ENCODE results near the gene CHFR. TPM values are rescaled to one million over a fixed set of nuclear protein-coding genes. Genes with fewer than 3 reads are reported as not detected.
"Not testable (repeated sequence)": the region's sequence is repeated elsewhere in the genome, so short reads cannot be mapped to it uniquely, and the experiment has no call there.

Gene CHFR
- total RNA-seq, 1 donor from 2014 or later: 47.0 TPM

DNA sequence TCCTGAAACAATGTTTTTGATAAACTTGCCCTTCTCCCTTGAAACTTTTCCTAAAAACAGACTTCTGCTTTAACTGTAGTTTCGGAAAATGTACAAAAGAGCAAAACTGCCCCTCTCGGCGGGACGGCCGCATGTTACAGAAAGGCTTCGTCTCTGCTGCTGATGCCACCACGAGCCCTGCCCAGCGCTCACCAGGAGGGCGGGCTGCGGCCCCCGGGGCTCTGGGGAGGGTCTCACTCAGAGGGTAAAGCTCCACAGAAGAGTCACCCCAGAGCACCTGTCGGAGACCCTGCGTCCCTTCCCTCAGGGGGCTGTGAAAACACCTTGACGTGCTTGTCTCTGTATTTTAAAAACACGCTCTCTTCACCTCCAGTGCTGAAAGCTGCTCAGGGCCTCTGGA, 46.3 kb downstream of the CHFR start:
- DNase-seq (ENCODE audit: low spot score): no peak

- no peak for DNase-seq (ENCODE audit: low spot score)
These were observed 46.9 kb downstream of the CHFR start for GRCh38 chr12:132840536-132840935.

DNA sequence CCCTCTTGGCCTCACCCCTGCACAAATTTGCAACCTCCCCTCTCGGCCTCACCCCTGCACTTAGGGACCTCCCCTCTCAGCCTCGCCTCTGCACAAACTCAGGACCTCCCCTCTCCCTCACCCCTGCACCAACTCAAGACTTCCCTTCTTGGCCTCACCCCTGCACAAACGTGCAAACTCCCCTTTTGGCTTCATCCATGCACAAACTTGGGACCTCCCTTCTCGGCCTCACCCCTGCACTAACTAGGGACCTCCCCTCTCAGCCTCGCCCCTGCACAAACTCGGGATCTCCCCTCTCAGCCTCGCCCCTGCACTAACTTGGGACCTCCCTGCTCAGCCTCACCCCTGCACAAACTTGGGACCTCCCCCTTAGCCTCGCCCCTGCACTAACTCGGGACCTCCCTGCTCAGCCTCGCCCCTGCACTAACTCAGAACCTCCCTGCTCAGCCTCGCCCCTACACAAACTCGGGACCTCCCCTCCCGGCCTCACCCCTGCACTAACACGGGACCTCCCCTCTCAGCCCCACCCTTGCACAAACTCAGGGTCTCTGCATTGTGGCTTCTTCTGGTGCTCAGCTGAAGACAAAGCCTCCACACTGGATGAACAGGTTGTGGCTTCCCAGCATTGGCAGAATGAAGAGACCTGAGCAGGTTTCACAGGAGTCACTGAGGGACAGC, 47.7 kb downstream of the CHFR start:
- DNase-seq (ENCODE audit: low spot score): no peak

DNA sequence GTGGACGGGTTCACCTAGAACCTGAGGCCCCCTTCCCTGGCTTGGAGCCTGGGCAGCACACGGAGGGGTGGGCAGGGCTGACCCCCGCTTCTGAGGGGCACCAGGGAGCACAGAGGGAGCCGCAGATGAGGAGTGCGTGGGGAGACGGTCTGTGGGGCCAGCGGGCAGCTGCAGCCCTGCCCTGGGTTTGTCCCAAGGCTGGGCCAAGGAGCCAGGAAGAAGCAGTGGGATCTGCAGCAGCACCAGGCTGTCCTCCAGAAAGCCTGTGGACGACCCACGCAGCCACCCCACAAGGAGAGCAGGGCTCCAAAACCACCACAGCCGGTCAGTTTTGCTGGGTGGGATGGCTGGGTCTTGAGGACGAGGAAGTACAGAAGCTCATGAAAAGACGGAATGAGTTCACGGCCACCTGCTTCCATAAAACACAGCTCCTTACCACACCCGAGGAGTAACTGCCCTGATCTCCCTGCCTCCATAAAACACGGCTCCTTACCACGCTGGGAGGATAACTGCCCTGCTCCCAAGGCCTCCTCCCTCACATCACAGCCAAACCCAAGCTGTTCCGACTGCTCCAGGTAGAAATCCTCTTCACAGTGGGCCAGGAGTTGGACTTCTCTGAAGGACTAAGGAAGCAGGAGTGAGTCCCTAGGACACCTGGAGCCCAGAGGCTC, 48.9 kb downstream of the CHFR start:
- DNase-seq (ENCODE audit: low spot score): no peak

DNA sequence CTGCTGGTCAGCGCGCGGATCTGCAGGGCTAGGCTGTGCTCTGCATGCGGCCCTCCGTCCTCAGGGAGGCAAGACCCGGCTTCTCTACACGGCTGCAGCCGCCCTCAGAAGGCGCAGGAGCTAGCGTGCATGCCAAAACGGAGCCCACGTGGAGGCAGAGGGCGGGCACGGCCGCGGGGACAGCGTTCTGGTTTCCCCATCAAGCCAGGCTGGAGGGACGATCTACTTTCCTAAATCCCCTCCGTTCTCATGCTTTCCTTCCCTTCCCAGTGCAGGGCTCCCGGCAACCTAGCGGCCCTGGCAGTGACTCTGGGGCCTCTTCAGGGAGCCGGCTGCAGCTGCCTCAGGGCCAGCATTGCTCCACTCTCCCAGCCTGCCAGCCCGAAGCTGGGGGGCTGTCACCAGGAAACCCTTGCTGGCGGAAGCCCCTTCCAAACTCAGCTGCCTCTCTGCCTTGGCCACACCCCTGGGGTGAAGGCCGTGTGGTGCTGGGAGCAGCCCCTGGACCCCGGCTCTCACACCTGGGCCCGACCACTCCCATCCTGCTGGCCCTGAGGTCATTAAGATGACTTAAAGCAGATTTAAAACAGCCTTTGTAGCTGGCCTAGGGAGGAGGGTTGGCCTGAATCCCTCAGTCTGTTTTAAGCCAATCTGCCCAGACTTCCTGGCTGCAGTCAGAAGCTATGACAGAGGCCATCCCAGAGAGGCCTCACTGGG, 49.6 kb downstream of the CHFR start:
- no peak for DNase-seq (ENCODE audit: low spot score)

DNA sequence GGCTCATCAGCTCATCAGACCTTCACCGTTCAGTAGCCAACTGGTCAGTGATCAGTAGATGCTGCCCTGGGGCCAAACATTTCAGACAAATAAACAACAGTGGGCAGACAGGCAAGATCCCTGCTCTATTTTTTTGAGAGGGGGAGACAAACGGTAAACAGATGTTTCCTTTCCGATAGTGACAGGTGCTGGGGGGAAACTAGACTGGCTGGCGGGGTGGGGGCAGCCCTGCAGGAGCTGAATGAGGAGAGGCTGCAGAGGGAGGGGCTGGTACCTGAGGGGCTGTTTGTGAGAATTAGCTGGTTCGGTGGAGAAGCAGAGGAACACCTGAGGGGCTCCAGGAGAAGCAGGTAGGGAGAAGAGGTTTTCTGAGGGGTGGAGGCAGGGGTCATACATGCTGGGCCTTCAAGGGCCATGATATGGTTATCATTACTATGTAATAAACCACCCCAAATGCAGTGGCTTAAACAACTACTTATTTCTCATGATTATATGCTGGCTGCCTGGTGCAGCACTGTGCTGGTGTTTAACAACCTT, 50.5 kb downstream of the CHFR start:
- DNase-seq (ENCODE audit: low spot score): no peak

- DNase-seq (ENCODE audit: low spot score): not testable (repeated sequence)
These were observed 51.2 kb downstream of the CHFR start for GRCh38 chr12:132836230-132836629.

GRCh38 chr12:132835076-132836025, 52.1 kb downstream of the CHFR start:
- no peak for DNase-seq (ENCODE audit: low spot score)

GRCh38 chr12:132834181-132834711, 53.2 kb downstream of the CHFR start:
- no peak for DNase-seq (ENCODE audit: low spot score)

DNA sequence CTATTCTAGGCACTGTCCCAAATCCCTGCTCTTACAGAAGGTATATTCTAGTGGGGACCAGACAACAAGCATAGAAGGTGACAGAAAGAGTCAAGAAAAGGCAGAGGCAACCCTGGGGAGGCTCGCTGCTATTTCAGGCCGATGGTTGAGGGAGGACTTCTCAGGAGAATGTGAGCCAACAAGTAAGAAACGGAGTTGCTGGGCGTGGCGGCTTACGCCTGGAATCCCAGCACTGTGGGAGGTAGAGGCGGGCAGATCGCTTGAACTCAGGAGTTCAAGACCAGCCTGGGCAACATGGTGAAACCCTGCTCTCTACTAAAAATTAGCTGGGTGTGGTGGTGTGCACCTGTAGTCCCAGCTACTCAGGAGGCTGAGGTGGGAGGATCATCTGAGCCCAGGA, 54.1 kb downstream of the CHFR start:
- no peak for DNase-seq (ENCODE audit: low spot score)

GRCh38 chr12:132831771-132832170, 55.6 kb downstream of the CHFR start:
- no peak for DNase-seq (ENCODE audit: low spot score)

GRCh38 chr12:132828706-132829534, 58.5 kb downstream of the CHFR start, which contains the start of gene GOLGA3:
Gene GOLGA3, minus strand, starts transcription at chr12:132828869. Its CDS starts 6,741 bp downstream, at chr12:132822128.
- DNase-seq (ENCODE audit: low spot score): peak; percentile 98

DNA sequence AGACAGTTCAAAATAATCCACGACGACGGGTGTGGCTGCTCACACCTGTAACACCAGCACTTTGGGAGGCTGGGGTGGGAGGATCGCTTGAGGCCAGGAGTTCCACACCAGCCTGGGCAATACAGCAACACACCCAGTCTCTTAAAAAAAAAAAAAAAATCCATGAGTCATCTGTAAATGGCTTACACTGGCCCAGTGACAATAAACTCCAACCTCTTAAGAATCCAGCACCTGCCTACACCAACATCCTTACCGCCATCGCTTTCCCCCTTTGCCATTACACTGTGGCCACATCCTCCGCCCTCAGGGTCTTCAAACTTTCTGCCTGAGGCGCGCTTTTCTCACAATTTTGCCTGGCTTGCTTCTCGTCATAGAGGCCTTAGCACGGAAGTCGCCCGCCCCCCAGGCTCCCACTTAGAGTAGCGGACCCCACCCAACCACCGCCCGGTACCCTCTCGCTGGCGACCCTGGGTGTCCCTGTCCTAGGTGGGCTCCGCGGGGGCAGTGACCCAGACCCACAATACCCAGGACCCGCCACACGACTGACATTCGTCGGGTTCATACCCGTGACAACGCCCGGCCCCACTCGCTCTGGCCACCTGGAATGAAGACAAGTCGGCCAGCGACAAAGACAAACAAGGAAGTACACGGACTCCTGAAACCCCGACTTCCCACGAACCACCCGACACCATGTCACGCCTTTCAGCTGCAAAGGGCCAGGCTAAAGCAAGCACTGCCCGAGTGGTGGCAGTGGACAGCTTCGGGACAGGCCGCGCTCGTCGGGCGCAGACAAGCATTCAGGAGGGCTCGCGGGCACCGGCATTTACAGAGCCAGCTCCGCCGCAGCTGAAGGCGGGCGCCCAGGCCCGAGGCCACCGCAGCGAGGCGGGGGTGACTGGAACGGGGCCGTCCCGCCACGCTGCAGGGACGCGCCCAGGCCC, 59.4 kb downstream of the CHFR start:
- no peak for DNase-seq (ENCODE audit: low spot score)

- no peak for DNase-seq (ENCODE audit: low spot score)
These were observed 61.5 kb downstream of the CHFR start for GRCh38 chr12:132825861-132826260.

GRCh38 chr12:132825089-132825488, 62.3 kb downstream of the CHFR start:
- no peak for DNase-seq (ENCODE audit: low spot score)

DNA sequence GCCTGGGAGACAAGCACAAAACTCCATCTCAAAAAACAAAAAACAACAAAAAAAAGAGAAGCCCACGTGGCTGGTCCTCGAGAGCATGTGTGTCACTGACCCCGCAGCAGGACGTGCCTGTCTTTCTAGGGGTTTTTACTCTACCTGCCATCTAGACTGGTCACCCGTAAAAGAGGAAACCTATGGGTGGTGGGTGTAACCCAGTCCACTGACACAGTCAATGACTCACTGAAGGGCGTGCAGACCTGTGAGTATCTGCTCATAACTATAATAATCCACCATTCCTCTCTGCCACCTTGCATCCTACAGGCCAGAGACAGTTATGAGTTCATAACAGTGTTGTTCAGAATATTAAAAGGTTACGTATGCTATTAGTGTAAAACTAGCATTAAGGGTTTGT, 63.4 kb downstream of the CHFR start:
- no peak for DNase-seq (ENCODE audit: low spot score)

DNA sequence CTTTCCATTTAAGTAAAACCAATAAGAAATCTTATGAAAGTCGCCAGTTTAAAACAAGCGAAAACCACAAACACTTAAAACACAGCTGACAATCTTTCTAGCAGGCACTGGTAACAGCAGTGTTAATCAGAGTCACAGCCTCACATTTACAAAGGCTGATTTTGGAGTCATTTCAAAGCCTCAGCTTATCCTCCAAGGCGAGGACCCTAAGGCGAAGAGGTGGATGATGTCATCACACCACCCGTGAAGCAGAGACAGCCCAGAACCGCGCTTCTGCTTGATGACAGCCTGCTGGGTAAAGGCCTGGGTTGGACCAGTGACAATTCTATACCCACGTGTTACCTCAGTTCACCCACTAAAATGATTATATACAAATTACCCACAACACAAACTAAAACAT, 68.8 kb downstream of the CHFR start:
- DNase-seq (ENCODE audit: low spot score): no peak

GRCh38 chr12:132814232-132814631, 73.2 kb downstream of the CHFR start:
- no peak for DNase-seq (ENCODE audit: low spot score)

DNA sequence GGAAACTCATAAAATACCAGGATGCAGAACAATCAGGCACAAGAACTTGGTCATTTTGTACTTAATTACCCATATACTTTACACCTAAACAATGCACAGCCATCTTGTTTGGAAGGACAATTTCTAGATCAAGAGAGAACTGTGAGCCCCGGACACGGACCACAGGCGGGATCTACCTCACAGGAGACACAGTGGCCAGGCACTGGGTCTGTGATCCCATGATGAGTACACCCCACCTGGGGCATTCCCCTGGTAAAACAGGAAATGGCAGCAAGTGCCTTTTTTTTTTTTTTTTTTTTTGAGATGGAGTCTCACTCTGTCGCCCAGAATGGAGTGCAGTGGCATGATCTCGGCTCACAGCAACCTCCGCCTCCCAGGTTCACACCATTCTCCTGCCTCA, 74.0 kb downstream of the CHFR start:
- DNase-seq (ENCODE audit: low spot score): no peak

Measured in mesenteric fat pad (tissue), 1 donor.